ENCODE measurements around the gene IDH3G. TPM values are rescaled to one million over a fixed set of nuclear protein-coding genes. Genes with fewer than 3 reads are reported as not detected.

IDH3G gene
- total and polyA plus RNA-seq, 2 donors (not counting 3 experiments of a cell fraction or from before 2014, with no cell fraction given) = 57.7 to 116 TPM

GRCh38 chrX:153739754-153740486 is 54.3 kb downstream of the IDH3G start:
- no peaks in the 10 kb centered on the region for H3K4me1 ChIP-seq (ENCODE audit: control insufficient read depth, extremely low read depth, insufficient read depth, low read length)
- H2AFZ ChIP-seq (ENCODE audit: low read depth, low read length) = no peak overlapping the region
- CTCF ChIA-PET = no interaction called here
- FAIRE-seq (no peak), DNase-seq (ENCODE audit: low read depth, low spot score) (no peak)
- H3K9me3 ChIP-seq (replicated peaks; ENCODE audit: control insufficient read depth, insufficient read depth, low read length) = no peaks in the 10 kb centered on the region
- no TSS peak for BruUV-seq (replicated peaks)
- intact Hi-C loops (cut with micrococcal nuclease) = no loop called here
- no peak overlapping the region for H3K4me3 ChIP-seq (replicated peaks in 1 of 3; ENCODE audit: insufficient read depth in 1 of 3, low read depth in 1 of 3, low read length in 3 of 3)
- POLR2A ChIA-PET = no interaction called here
- H3K27ac ChIP-seq (ENCODE audit: insufficient read depth, low read depth, low read length) = no peak overlapping the region
- no peaks in the 10 kb centered on the region for H4K20me1 ChIP-seq (replicated peaks; ENCODE audit: control insufficient read depth, extremely low read depth, insufficient read depth, low read length)
- H3K4me2 ChIP-seq (ENCODE audit: insufficient read depth, low read length) = no peak overlapping the region
- no peaks in the 10 kb centered on the region for H3K79me2 ChIP-seq (ENCODE audit: control insufficient read depth, insufficient read depth, low read length)
- no peak for TF ChIP-seq MAX (IDR thresholded peaks at IDR 0.05; ENCODE audit: insufficient read depth, insufficient read length)
- TF ChIP-seq EZH2 (IDR thresholded peaks at IDR 0.05; ENCODE audit: borderline replicate concordance, low read depth, low read length, severe bottlenecking) = no peak
- TF ChIP-seq GATA2 (IDR thresholded peaks at IDR 0.05; ENCODE audit: insufficient read depth, insufficient read length, low read depth, low read length) = no peak
- no peak for TF ChIP-seq MYC (IDR thresholded peaks at IDR 0.05; ENCODE audit: low read depth, low read length)
- TF ChIP-seq FOS (IDR thresholded peaks at IDR 0.05; ENCODE audit: borderline replicate concordance, insufficient read depth, low read length) = no peak
- TF ChIP-seq JUN (IDR thresholded peaks at IDR 0.05; ENCODE audit: borderline replicate concordance, insufficient read depth, insufficient read length, low read depth) = no peak
- TF ChIP-seq POLR2AphosphoS5 (IDR thresholded peaks at IDR 0.05; ENCODE audit: insufficient read depth, low read depth, low read length) = no peak
- no peak overlapping the region for H3K9ac ChIP-seq (replicated peaks; ENCODE audit: extremely low read depth, insufficient read depth, low read length)
- H3K27me3 ChIP-seq (ENCODE audit: control insufficient read depth in 2 of 2, insufficient read depth in 2 of 2, low read length in 2 of 2) = no peaks in the 10 kb centered on the region
- no peaks in the 10 kb centered on the region for H3K9me1 ChIP-seq (replicated peaks; ENCODE audit: control insufficient read depth, extremely low read depth, insufficient read depth, low read length)
- dilution Hi-C loops (cut with MboI; ENCODE audit: extremely low pct_ligation_motif_present, low sequenced_read_pairs) = no loop called here
- H3K36me3 ChIP-seq (ENCODE audit: control insufficient read depth in 2 of 2, extremely low read depth in 1 of 2, insufficient read depth in 2 of 2, low read length in 2 of 2) = no peaks in the 10 kb centered on the region

Measured in endothelial cell of umbilical vein (primary cell).